GM18867 (cell line): ENCODE data around the gene ASIC4.

Experiments
- ATAC-seq: cut with Tn5 transposase; IDR thresholded peaks from one replicate; pipeline ENCODE4 v1.9.1; 2021; ENCODE audit warnings: mild to moderate bottlenecking, moderate library complexity; ENCODE audit not compliant: unreplicated experiment

Gene ASIC4

DNA sequence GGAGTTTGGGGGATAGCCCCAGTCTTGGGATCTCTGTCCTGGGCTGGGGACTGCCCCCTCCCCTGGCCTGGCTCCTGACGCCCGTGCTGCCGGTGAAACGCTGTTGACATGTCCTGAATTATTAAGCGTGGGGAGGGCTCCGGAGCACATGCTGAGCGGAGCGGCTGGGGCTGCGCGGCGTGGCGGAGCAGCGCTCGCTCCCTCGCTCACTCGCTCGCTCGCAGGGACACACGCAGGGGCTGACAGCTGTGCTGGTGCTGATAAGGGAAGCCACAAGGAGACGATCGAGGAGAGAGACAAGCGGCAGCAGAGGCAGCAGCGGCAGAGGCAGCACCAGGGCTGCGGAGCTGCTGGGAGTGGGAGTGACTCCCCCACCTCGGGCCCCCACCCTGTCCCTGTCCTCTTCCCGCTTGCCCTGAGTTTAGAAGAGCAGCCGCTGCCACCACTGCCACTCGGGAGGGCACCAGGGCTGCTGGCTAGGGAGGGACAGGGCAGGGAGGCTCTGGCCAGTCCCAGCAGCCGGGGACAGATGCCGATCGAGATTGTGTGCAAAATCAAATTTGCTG is at the start of gene ASIC4:
Gene ASIC4 (plus strand): TSS at position 287 of the 566 bp plus-strand sequence. CDS start 243 bp downstream, at position 530.
- no peak for ATAC-seq

GRCh38 chr2:219465659-219466561 is 48.4 kb upstream of the ASIC4 start:
- ATAC-seq, result no peak

GRCh38 chr2:219466816-219467735 is 47.2 kb upstream of the ASIC4 start:
- no peak for ATAC-seq

GRCh38 chr2:219467736-219468075 is 46.6 kb upstream of the ASIC4 start:
- ATAC-seq, result no peak

DNA sequence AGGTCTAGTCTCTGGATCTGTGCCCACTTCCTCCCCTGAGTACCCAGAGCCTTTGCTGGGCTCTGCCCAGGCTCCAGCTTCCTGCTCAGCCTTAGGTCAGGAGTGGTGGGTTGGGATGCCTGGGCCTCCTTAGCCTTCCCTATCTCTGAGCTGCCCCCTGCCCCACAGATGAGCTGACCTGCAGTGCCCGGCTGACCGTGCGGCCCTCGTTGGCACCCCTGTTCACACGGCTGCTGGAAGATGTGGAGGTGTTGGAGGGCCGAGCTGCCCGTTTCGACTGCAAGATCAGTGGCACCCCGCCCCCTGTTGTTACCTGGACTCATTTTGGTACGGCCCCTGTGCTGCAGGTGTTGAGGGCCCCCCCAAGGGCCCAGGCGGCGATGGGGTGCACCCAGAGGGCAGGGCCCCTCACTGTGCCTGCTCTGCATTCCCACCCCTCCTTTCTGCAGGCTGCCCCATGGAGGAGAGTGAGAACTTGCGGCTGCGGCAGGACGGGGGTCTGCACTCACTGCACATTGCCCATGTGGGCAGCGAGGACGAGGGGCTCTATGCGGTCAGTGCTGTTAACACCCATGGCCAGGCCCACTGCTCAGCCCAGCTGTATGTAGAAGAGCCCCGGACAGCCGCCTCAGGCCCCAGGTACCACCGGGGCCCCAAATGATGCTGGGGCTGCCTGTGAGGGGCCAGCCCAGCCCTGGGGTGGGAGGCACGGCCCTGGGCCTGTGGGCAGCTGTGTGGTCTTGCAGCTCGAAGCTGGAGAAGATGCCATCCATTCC is 45.7 kb upstream of the ASIC4 start:
- ATAC-seq, result no peak

- no peak for ATAC-seq
Measured at GRCh38 chr2:219469186-219469724, 45.0 kb upstream of the ASIC4 start.

- no peak for ATAC-seq
Measured at GRCh38 chr2:219470429-219470828, 43.9 kb upstream of the ASIC4 start.

- ATAC-seq, result no peak
Measured at GRCh38 chr2:219471476-219472371, 42.6 kb upstream of the ASIC4 start.

GRCh38 chr2:219472629-219473187 is 41.6 kb upstream of the ASIC4 start:
- ATAC-seq, result no peak

DNA sequence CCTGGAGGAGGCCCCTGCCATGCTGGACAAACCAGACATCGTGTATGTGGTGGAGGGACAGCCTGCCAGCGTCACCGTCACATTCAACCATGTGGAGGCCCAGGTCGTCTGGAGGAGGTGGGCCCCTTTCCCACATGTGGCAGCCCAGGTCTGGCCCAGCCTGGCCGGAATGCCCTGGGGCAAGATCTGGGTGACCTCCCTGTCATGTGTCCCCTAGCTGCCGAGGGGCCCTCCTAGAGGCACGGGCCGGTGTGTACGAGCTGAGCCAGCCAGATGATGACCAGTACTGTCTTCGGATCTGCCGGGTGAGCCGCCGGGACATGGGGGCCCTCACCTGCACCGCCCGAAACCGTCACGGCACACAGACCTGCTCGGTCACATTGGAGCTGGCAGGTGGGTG is 40.8 kb upstream of the ASIC4 start:
- no peak for ATAC-seq

- no peak for ATAC-seq
Measured at GRCh38 chr2:219474285-219475060, 39.8 kb upstream of the ASIC4 start.

GRCh38 chr2:219475278-219475677 is 39.0 kb upstream of the ASIC4 start:
- no peak for ATAC-seq

GRCh38 chr2:219475697-219476651 is 38.3 kb upstream of the ASIC4 start:
- no peak for ATAC-seq

DNA sequence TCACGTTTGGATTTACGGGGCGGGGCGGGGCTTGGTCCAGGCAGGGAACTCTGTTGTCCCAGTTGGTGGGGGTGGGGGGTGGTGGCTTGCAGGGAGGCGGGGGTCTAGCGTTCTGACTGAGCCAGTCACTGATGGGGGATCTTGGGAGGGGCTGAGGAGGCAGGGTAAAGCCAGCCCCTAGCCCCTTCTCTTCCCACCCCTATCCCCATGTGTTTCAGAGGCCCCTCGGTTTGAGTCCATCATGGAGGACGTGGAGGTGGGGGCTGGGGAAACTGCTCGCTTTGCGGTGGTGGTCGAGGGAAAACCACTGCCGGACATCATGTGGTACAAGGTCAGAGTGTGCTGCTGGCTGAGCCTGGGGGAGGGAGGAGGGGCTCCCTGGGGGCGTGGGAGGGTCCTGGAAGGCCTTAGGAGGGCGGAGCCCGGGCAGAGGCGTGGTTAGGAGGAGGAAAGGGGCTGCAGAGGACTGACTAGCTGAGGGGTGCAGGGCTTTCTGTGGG is 37.6 kb upstream of the ASIC4 start:
- ATAC-seq, result no peak

- no peak for ATAC-seq
Measured at GRCh38 chr2:219477179-219477578, 37.1 kb upstream of the ASIC4 start.

- ATAC-seq, result no peak
Measured at GRCh38 chr2:219477815-219478214, 36.5 kb upstream of the ASIC4 start.

DNA sequence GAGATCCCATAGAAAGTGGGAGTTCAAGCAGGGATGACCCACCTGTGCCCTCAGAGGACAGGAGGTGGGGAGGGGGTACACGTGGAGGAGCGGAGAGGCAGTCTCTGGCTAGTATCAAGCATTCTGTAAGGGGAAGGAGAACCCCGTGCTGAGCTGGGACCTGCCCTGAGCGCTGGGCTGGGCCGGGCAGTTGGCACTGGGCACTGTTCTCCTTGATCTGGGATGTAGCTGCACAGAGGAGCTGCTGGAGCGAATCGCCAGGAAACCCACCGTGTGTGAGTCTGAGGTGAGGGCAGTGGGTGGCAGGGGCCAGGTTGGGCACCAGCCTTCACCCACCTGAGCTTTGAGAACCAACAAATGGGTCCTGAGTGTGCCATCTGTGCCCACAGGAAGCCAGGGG is 35.4 kb upstream of the ASIC4 start:
- ATAC-seq, result no peak
